Activated T-cell treated with anti-CD3 and anti-CD28 coated beads for 4 hours (primary cell): ENCODE results near the gene LCE4A.
"Not testable (repeated sequence)": the region's sequence is repeated elsewhere in the genome, so short reads cannot be mapped to it uniquely, and the experiment has no call there.

Source experiments
- DNase-seq: peaks from one replicate; pipeline ENCODE4 v3.0.0-alpha.2; 2020

The LCE4A gene

GRCh38 chr1:152707860-152708259 is at the start of gene LCE4A:
Gene LCE4A, plus strand, starts transcription at chr1:152708160. Its CDS starts 916 bp downstream, at chr1:152709076.
- DNase-seq, result no peak

GRCh38 chr1:152658649-152659048 is 49.3 kb upstream of the LCE4A start:
- no peak for DNase-seq

- no peak for DNase-seq
Observed at GRCh38 chr1:152663098-152663497, 44.9 kb upstream of the LCE4A start, which contains the start of gene LCE2D. Gene LCE2D, plus strand, starts transcription at chr1:152663380. Its CDS starts 726 bp downstream, at chr1:152664106.

GRCh38 chr1:152666171-152666570 is 41.8 kb upstream of the LCE4A start:
- not testable (repeated sequence) for DNase-seq

GRCh38 chr1:152667648-152668047 is 40.3 kb upstream of the LCE4A start:
- DNase-seq, result no peak

GRCh38 chr1:152673016-152673415 is 34.9 kb upstream of the LCE4A start:
- DNase-seq, result no peak

- not testable (repeated sequence) for DNase-seq
Observed at GRCh38 chr1:152674983-152675382, 33.0 kb upstream of the LCE4A start, which contains the start of gene LCE2C. Gene LCE2C, plus strand, starts transcription at chr1:152675279. Its CDS starts 737 bp downstream, at chr1:152676016.

GRCh38 chr1:152679459-152679858 is 28.5 kb upstream of the LCE4A start:
- no peak for DNase-seq

- DNase-seq, result no peak
Observed at GRCh38 chr1:152681616-152682015, 26.3 kb upstream of the LCE4A start.

- DNase-seq, result no peak
Observed at GRCh38 chr1:152683846-152684245, 24.1 kb upstream of the LCE4A start.

- DNase-seq, result not testable (repeated sequence)
Observed at GRCh38 chr1:152685823-152686222, 22.1 kb upstream of the LCE4A start, which contains the start of gene LCE2B. Gene LCE2B, plus strand, starts transcription at chr1:152686123. Its CDS starts 721 bp downstream, at chr1:152686844.

GRCh38 chr1:152697701-152698600 is 10.0 kb upstream of the LCE4A start, which contains the start of gene LCE2A:
Gene LCE2A, plus strand, starts transcription at chr1:152698345. Its CDS starts 557 bp downstream, at chr1:152698902.
- no peak for DNase-seq

- no peak for DNase-seq
Observed at GRCh38 chr1:152699746-152700145, 8.2 kb upstream of the LCE4A start.

GRCh38 chr1:152718238-152718637 is 10.3 kb downstream of the LCE4A start:
- no peak for DNase-seq

- no peak for DNase-seq
Observed at GRCh38 chr1:152725261-152725660, 17.3 kb downstream of the LCE4A start.

- no peak for DNase-seq
Observed at GRCh38 chr1:152728986-152729385, 21.0 kb downstream of the LCE4A start.

GRCh38 chr1:152735648-152736047 is 27.7 kb downstream of the LCE4A start:
- no peak for DNase-seq

GRCh38 chr1:152737997-152738396 is 30.0 kb downstream of the LCE4A start:
- DNase-seq, result no peak

- DNase-seq, result no peak
Observed at GRCh38 chr1:152739841-152740240, 31.9 kb downstream of the LCE4A start.

GRCh38 chr1:152741656-152742055 is 33.7 kb downstream of the LCE4A start:
- no peak for DNase-seq

- DNase-seq, result no peak
Observed at GRCh38 chr1:152743371-152744145, 35.6 kb downstream of the LCE4A start.

GRCh38 chr1:152745289-152745704 is 37.3 kb downstream of the LCE4A start:
- no peak for DNase-seq

GRCh38 chr1:152745765-152746444 is 37.9 kb downstream of the LCE4A start:
- no peak for DNase-seq
